BLaER1 treated with 17β-estradiol and CSF1 and Interleukin-3, amounts not matched to agents 10 nM and 100 nM (cell line): ENCODE measurements around the gene HLA-DRB5.
"Not testable (repeated sequence)": the region's sequence is repeated elsewhere in the genome, so short reads cannot be mapped to it uniquely, and the experiment has no call there.

Experiments
- H3K27ac ChIP-seq, 11 experiments: shearing (Covaris generic); formaldehyde crosslinking; 2 replicates each; pipeline ENCODE4 v1.8.1; 2022
- H3K27me3 ChIP-seq, 11 experiments: shearing (Covaris generic); formaldehyde crosslinking; 2 replicates each; pipeline ENCODE4 v1.8.1; 2022
- H3K36me3 ChIP-seq, 11 experiments: shearing (Covaris generic); formaldehyde crosslinking; 2 replicates each; pipeline ENCODE4 v1.8.1; 2022
- H3K4me1 ChIP-seq, 10 experiments: shearing (Covaris generic); formaldehyde crosslinking; 2 replicates each; pipeline ENCODE4 v1.8.1; 2022
- H3K4me2 ChIP-seq, 11 experiments: shearing (Covaris generic); formaldehyde crosslinking; 2 replicates each; pipeline ENCODE4 v1.8.1; 2022
- H3K4me3 ChIP-seq, 10 experiments: shearing (Covaris generic); formaldehyde crosslinking; 2 replicates each; pipeline ENCODE4 v1.8.1; 2022
- H3K9ac ChIP-seq, 11 experiments: shearing (Covaris generic); formaldehyde crosslinking; 2 replicates each; pipeline ENCODE4 v1.8.1; 2022
- H3K9me3 ChIP-seq, 11 experiments: shearing (Covaris generic); formaldehyde crosslinking; replicated peaks in 1 of 11; 2 replicates each; pipeline ENCODE4 v1.8.1; 2022
- H4K20me1 ChIP-seq, 11 experiments: shearing (Covaris generic); formaldehyde crosslinking; 2 replicates each; pipeline ENCODE4 v1.8.1; 2022
- Cebpa-rat ChIP-seq, 11 experiments: shearing (Covaris generic); IDR thresholded peaks; 2 replicates each; pipeline ENCODE4 v1.8.1; 2022

Gene HLA-DRB5

GRCh38 chr6:32558426-32559057 lies 28.5 kb upstream of the HLA-DRB5 start:
- Histone ChIP-seq H3K36me3 (no peaks in the 10 kb centered on the region), H3K27me3 (no peaks in the 10 kb centered on the region), H3K27ac (no peak overlapping the region), H4K20me1 (no peaks in the 10 kb centered on the region), H3K4me1 (no peaks in the 10 kb centered on the region), H3K4me2 (no peak overlapping the region), H3K9ac (no peak overlapping the region), H3K9me3 (no peaks in the 10 kb centered on the region), H3K4me3 (no peak overlapping the region)
- TF ChIP-seq Cebpa-rat (IDR thresholded peaks at IDR 0.05) = no peak

- Histone ChIP-seq H3K27ac (no peak overlapping the region), H3K9ac (no peak overlapping the region), H3K27me3 (no peaks in the 10 kb centered on the region), H3K36me3 (peaks cover 0 to 7% (median 0%) of the 10 kb centered on the region in 11 experiments; a peak in 4 of 22 replicates), H3K4me1 (no peaks in the 10 kb centered on the region), H4K20me1 (no peaks in the 10 kb centered on the region), H3K9me3 (no peaks in the 10 kb centered on the region), H3K4me3 (no peak overlapping the region), H3K4me2 (no peak overlapping the region)
- TF ChIP-seq Cebpa-rat (IDR thresholded peaks at IDR 0.05) = no peak
These were observed 24.3 kb upstream of the HLA-DRB5 start for GRCh38 chr6:32554116-32554965.

DNA sequence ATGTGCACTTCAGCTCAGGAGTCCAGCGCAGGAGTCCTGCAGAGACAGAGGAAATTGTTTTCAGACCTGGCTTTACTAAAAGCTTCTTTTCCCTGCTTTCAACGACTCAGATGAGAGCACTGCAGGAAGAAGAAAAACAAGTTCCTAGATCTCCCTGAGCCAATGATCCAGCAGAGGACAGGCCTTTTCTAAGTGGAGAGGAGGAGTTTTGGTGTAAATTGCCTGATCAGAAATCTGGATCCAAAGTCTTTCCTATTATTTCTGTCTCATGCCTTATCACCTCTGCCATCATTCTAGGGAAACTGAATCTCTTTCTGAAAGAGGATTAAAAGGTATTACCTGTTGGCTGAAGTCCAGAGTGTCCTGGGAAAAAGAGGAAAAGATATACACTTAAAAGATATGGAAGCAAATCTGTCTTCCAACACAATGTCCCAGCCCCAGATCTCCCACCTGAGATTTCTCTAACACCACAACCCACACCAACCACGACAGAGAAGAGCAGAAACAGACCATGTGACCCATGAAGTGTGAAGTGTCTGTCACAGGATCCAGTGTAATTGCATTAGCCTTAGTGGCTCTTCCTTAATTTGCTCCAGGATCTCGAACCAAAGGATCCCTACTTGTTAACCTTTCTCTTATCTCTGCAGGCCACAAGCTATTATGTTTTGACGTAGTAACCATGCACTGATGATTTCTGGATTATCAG lies 23.1 kb upstream of the HLA-DRB5 start:
- H3K4me2 ChIP-seq = no peak overlapping the region
- no peak for TF ChIP-seq Cebpa-rat (IDR thresholded peaks at IDR 0.05)

DNA sequence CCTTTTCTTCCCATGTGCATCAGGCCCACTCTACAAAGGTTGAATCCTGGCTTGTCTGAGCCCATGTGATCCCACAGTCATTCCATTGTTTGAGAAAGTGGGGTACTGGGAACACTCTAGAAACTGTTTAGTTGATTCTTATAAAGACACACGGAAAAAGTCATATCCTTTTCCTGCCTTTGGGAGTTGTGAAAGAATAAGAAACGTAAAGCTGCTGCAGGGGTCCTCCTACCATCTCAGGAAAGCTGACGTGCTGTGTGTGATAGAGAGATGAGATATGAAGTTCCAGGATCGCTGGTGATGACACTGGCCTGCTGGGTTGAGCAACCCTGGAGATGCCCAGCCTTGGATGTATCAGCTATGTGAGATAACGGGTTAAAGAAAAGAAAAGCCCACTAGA lies 21.3 kb upstream of the HLA-DRB5 start:
- Histone ChIP-seq H3K4me1 (no peaks in the 10 kb centered on the region), H3K4me3 (no peak overlapping the region), H3K36me3 (peaks cover 0 to 7% (median 0%) of the 10 kb centered on the region in 11 experiments; a peak in 4 of 22 replicates), H3K27ac (no peak overlapping the region), H3K27me3 (no peaks in the 10 kb centered on the region), H4K20me1 (no peaks in the 10 kb centered on the region), H3K9ac (no peak overlapping the region), H3K4me2 (no peak overlapping the region), H3K9me3 (no peaks in the 10 kb centered on the region)
- TF ChIP-seq Cebpa-rat (IDR thresholded peaks at IDR 0.05) = no peak

More for the DNA sequence above, 23.1 kb upstream of the HLA-DRB5 start:
- Histone ChIP-seq H3K27ac (no peak overlapping the region), H3K4me3 (no peak overlapping the region), H3K27me3 (no peaks in the 10 kb centered on the region), H4K20me1 (no peaks in the 10 kb centered on the region), H3K9me3 (no peaks in the 10 kb centered on the region), H3K4me1 (no peaks in the 10 kb centered on the region), H3K36me3 (peaks cover 0 to 7% (median 0%) of the 10 kb centered on the region in 11 experiments; a peak in 4 of 22 replicates), H3K9ac (no peak overlapping the region)

DNA sequence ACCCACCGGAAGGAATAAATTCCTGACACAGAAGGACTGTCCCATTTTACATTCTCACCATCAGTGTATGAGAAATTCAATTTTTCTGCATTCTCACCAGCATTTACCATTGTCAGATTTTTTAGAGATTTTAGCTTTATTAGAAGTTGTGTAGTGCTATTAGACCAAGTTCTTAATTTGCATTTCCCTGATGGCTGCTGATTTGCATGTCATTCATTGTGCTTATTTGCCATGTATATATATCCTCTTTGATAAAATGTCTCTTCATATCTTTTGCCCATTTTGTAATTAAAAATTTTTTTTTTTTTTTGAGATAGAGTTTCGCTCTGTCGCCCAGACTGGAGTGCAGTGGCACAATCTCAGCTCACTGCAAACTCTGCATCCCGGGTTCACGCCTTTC lies 9.8 kb upstream of the HLA-DRB5 start:
- H3K4me1 ChIP-seq = no peaks in the 10 kb centered on the region
- no peak for TF ChIP-seq Cebpa-rat (IDR thresholded peaks at IDR 0.05)
- no peak overlapping the region for H3K27ac ChIP-seq
- H3K4me3 ChIP-seq = no peak overlapping the region
- no peak overlapping the region for H3K4me2 ChIP-seq
- H3K9ac ChIP-seq = no peak overlapping the region
- H3K27me3 ChIP-seq = no peaks in the 10 kb centered on the region
- H3K36me3 ChIP-seq = no peaks in the 10 kb centered on the region
- H3K9me3 ChIP-seq = peaks cover 0 to 15% (median 4%) of the 10 kb centered on the region in 11 experiments; a peak in 9 of 22 replicates
- no peaks in the 10 kb centered on the region for H4K20me1 ChIP-seq

DNA sequence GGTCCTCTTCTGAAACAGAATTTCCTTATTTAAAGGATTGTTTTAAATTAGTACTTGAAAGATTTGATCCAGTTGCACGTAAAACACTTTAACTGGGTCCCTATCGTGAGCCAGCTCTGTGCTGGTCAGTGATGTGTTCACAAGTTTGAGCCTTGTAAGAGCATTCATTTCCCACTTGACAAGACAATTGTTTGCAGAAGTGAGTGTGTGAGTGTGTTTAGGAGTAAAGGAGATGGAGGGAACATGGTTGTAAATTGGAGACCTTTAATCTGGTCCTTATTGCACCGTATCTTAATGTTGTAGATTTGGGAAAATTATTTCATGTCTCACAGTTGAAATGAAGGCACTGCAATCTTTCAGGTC lies 325 bp upstream of the HLA-DRB5 start:
- H3K4me1 ChIP-seq, H3K4me2 ChIP-seq, H3K27ac ChIP-seq, H4K20me1 ChIP-seq, H3K9ac ChIP-seq, H3K36me3 ChIP-seq, H3K9me3 ChIP-seq, H3K27me3 ChIP-seq, H3K4me3 ChIP-seq: not testable (repeated sequence)

DNA sequence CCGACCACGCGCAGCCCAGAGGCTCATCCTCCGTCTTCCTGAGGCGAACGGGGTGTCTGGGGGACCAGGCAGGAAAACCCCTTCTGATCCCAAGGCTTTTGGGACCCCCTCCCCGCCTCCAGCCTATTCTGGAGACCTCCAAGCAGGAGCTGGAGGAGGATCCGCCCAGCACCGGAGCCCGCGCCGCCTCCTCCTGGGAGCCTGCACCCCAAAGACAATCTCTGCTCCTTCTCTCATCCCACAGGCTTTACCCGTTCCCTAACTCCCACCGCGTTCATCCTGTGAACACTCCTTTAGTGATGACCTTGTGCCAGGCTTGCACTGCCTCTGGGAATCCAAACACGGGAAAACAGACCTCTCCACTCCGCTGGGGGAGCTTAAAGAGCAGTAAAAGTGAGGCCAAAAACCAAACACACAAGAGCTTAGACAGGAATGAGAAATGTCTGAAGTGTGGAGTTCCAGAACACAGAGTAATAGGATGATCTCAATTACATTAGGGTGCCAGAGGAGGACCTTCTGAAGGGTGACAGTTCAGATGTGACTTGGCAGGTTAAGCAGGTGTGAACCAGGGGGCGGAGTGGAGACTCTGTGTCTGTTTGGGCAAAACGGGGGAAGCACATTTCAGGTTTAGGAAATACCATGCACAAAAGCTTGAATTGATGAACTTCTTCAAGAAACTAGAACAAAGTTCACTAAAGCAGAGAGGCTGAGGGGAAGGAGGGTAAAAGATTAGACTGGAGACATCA lies 7.6 kb downstream of the HLA-DRB5 start:
- Histone ChIP-seq H3K4me3 (no peak overlapping the region), H3K27ac (no peak overlapping the region), H3K4me2 (no peak overlapping the region), H3K36me3 (no peaks in the 10 kb centered on the region), H3K27me3 (no peaks in the 10 kb centered on the region), H3K4me1 (no peaks in the 10 kb centered on the region), H3K9me3 (no peaks in the 10 kb centered on the region), H4K20me1 (no peaks in the 10 kb centered on the region), H3K9ac (no peak overlapping the region)
- TF ChIP-seq Cebpa-rat (IDR thresholded peaks at IDR 0.05) = no peak

GRCh38 chr6:32519910-32520258 lies 10.2 kb downstream of the HLA-DRB5 start:
- H3K9me3 ChIP-seq = no peaks in the 10 kb centered on the region
- no peak for TF ChIP-seq Cebpa-rat (IDR thresholded peaks at IDR 0.05)
- H3K4me2 ChIP-seq = no peak overlapping the region
- H3K27ac ChIP-seq = no peak overlapping the region
- no peaks in the 10 kb centered on the region for H3K4me1 ChIP-seq
- H3K36me3 ChIP-seq = no peaks in the 10 kb centered on the region
- no peaks in the 10 kb centered on the region for H3K27me3 ChIP-seq
- H4K20me1 ChIP-seq = no peaks in the 10 kb centered on the region
- H3K4me3 ChIP-seq = no peak overlapping the region
- H3K9ac ChIP-seq = no peak overlapping the region
